NT2/D1 (cell line): ENCODE measurements around the gene RAB4A.

Source experiments
- SUZ12 ChIP-seq: IDR thresholded peaks from 2 replicates; pipeline ENCODE4 v1.6.1; 2011; ENCODE audit not compliant: insufficient read length, insufficient read depth; ENCODE audit errors: extremely low read depth
- YY1 ChIP-seq: IDR thresholded peaks from 2 replicates; pipeline ENCODE4 v1.6.1; 2011; ENCODE audit not compliant: insufficient read length, insufficient read depth

GRCh38 chr1:229303855-229304254 is 32.9 kb downstream of the RAB4A start:
- TF ChIP-seq YY1, result no peak
- no peak for TF ChIP-seq SUZ12
